Left ventricle myocardium inferior (tissue), 1 donor: ENCODE results near the gene PITPNM2. TPM values are rescaled to one million over a fixed set of nuclear protein-coding genes. Genes with fewer than 3 reads are reported as not detected.

ENCODE experiments used
- DNase-seq: peaks from one replicate; pipeline ENCODE4 v3.0.0-alpha.2; 2020
- H3K27ac ChIP-seq: fragments of 200-600 bp; replicated peaks from 2 replicates; pipeline ENCODE4 v1.8.0; 2021
- H3K27me3 ChIP-seq: fragments of 200-600 bp; 2 replicates; pipeline ENCODE4 v1.8.0; 2021; ENCODE audit warnings: low read depth
- H3K36me3 ChIP-seq: fragments of 200-600 bp; 2 replicates; pipeline ENCODE4 v1.8.0; 2021
- H3K4me1 ChIP-seq: fragments of 200-600 bp; 2 replicates; pipeline ENCODE4 v1.8.0; 2021
- H3K4me3 ChIP-seq: fragments of 200-600 bp; 2 replicates; pipeline ENCODE4 v1.8.0; 2021; ENCODE audit warnings: mild to moderate bottlenecking, moderate library complexity
- H3K9me3 ChIP-seq: fragments of 200-600 bp; replicated peaks from 2 replicates; pipeline ENCODE4 v1.8.0; 2021
- intact Hi-C: fragments of 100-400 bp; cut with micrococcal nuclease; formaldehyde crosslinking; loops from one replicate; pipeline ENCODE4 v1.11.0; 2022
- long read RNA-seq: library from polyadenylated mRNA; unstranded; transcript quantifications from one replicate; pipeline ENCODE4 v2.0.0, GENCODE V29; 2021
- total RNA-seq: library from RNA; stranded (reverse); fragmentation: NEBNext Ultra II Directional; extraction: Animal tissue kit (Norgen Biotek cat#: 25700); gene quantifications from one replicate; pipeline ENCODE4 v1.2.1, GENCODE V29; 2021
- TF ChIP-seq, protein P1 (sequence below): fragments of 200-600 bp; IDR thresholded peaks from 2 replicates; pipeline ENCODE4 v1.8.0; 2021; ENCODE audit warnings: antibody characterized with exemption, mild to moderate bottlenecking, borderline replicate concordance
- donor health status: DM: no; HTN: yes; CAD: no; lungs with severe emphysema.

The PITPNM2 gene
- total RNA-seq, result 18.4 TPM
- long read RNA-seq, partial matches to known transcripts, result 5 of 26 reads
- long read RNA-seq, other reads (novel, unspliced or antisense), result 21 of 26 reads

DNA sequence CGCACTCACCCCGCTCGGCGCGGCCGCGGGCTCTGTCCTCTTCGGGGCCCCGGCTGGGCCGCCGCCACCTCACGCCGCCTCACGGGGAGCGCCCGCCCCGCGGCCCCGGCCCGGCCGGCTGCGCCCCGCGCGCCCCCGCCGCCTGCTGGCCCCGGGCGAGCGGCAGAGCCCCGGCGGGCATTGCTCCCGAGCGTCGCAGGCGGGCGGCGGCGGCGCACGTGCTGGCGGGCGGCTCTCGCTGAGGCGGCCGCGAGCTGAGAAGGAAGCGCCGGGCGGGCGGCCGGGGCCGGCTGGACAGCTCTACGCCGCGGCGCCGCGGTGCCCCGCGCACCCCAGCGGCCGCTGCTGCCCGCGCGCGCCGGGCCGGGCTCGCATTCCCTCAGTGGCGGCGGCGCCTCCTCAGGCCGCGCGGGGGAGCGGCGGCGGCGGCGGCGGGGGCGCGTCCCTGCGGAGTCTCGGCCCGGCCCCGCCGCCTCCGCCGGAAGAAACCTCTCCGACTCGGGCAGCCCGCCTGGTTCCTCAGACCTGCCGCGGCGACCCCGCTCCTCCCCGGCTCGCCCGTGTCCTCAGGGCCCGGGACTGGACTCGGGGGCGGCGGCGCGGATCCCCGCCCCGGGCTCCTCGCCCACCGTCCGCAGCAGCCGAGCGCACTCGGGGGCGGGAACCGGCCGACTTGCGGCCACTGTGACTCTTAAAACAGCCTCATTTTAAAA, at the start of gene PITPNM2:
TSS of gene PITPNM2 (minus strand) at position 347 of the 713 bp plus-strand sequence. CDS start 116,500 bp downstream, outside the sequence.
- Histone ChIP-seq H3K4me3 (peak within 1 kb of the TSS; percentile 92), H3K36me3 (peaks cover 8% of the 10 kb centered on the region), H3K9me3 (no peaks in the 10 kb centered on the region), H3K27ac (peak within 1 kb of the TSS; percentile 89), H3K27me3 (no peaks in the 10 kb centered on the region), H3K4me1 (peaks cover 41% of the 10 kb centered on the region)
- TF ChIP-seq, protein P1, sequence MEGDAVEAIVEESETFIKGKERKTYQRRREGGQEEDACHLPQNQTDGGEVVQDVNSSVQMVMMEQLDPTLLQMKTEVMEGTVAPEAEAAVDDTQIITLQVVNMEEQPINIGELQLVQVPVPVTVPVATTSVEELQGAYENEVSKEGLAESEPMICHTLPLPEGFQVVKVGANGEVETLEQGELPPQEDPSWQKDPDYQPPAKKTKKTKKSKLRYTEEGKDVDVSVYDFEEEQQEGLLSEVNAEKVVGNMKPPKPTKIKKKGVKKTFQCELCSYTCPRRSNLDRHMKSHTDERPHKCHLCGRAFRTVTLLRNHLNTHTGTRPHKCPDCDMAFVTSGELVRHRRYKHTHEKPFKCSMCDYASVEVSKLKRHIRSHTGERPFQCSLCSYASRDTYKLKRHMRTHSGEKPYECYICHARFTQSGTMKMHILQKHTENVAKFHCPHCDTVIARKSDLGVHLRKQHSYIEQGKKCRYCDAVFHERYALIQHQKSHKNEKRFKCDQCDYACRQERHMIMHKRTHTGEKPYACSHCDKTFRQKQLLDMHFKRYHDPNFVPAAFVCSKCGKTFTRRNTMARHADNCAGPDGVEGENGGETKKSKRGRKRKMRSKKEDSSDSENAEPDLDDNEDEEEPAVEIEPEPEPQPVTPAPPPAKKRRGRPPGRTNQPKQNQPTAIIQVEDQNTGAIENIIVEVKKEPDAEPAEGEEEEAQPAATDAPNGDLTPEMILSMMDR, result peak; percentile 41
- intact Hi-C loops, result loop anchor here (10.0 kb wide), 1 partner anchor 106 kb away; no protein-coding TSS in a partner anchor
- peak; percentile 70 for DNase-seq

DNA sequence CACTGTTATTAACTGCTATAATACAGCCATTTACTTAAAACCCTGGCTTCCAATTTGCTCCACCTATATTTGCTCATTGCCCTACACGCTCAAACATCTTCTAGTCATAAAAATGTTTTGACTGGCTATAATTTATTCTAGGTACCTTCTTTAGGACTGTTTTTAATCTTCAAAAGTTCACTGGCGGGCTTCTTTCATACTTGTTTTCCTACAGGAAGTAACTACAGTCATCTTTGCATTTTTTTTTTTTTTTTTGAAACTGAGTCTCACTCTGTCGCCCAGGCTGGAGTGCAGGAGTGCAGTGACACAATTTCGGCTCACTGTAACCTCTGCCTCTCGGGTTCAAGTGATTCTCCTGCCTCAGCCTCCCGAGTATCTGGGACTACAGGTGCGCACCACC, 49.5 kb upstream of the PITPNM2 start:
- Histone ChIP-seq H3K4me1 (no peaks in the 10 kb centered on the region), H3K36me3 (peaks cover 55% of the 10 kb centered on the region), H3K4me3 (no peak overlapping the region), H3K27ac (no peak overlapping the region), H3K27me3 (no peaks in the 10 kb centered on the region), H3K9me3 (no peaks in the 10 kb centered on the region)
- no peak for DNase-seq
- intact Hi-C loops, result no loop called here
- TF ChIP-seq, protein P1, result no peak

DNA sequence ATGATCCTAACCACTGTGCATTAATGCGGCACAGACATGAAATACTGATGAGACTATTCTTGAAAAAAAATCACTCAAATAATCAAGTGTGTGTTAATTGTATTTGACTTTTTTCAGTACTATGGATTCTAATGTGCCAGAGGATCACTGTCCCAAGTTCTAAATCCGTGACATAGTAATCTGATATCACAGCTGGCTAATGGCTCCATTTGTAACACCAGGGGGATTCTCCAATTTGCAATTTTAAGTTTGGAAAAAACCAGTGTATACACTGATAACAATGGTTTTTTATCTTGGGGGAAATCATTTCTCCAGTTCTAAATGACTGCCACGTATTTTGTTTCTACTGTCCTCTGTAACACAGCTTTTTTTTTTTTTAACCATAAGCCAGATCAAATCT, 49.0 kb upstream of the PITPNM2 start:
- TF ChIP-seq, protein P1, result no peak
- no peaks in the 10 kb centered on the region for H3K9me3 ChIP-seq
- intact Hi-C loops, result no loop called here
- H3K27me3 ChIP-seq, result no peaks in the 10 kb centered on the region
- H3K36me3 ChIP-seq, result peaks cover 52% of the 10 kb centered on the region
- no peaks in the 10 kb centered on the region for H3K4me1 ChIP-seq
- no peak overlapping the region for H3K4me3 ChIP-seq
- no peak for DNase-seq
- H3K27ac ChIP-seq, result no peak overlapping the region

DNA sequence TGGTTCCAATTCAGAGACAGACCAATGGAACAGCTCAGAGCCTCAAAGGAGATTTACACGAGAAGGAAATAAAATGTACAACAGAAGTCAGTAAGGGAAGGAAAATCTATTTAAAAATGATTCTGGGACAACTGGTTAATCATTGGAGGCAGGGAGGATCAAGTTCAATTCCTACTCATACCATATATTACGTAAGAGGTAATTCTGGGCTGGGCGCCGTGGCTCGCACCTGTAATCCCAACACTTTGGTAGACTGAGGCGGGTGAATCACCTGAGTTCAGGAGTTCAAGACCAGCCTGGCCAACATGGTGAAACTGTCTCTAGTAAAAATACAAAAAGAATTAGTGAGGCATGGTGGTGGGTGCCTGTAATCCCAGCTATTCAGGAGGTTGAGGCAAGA, 36.7 kb upstream of the PITPNM2 start:
- H3K9me3 ChIP-seq, result no peaks in the 10 kb centered on the region
- DNase-seq, result no peak
- TF ChIP-seq, protein P1, result no peak
- no peak overlapping the region for H3K4me3 ChIP-seq
- intact Hi-C loops, result no loop called here
- H3K36me3 ChIP-seq, result peaks cover 53% of the 10 kb centered on the region
- no peaks in the 10 kb centered on the region for H3K27me3 ChIP-seq
- H3K27ac ChIP-seq, result no peak overlapping the region
- no peaks in the 10 kb centered on the region for H3K4me1 ChIP-seq

DNA sequence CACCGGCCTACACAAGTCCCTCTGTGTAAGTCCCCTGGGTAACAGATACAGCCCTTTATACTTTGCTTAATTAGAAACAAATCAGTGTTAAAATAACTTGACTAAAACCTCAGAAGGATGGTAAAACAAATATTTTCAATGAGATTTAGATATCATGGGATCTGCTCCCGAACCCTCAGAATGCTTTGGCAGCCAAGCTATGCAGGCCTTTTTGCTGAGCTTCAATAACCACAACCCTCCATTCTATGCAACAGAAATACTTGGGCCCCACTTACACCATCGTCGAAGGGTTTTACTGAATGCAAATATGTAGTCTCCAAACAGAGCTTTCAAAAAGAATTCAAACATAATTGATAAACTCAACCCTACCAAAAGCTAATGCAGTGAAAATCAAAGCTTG, 29.3 kb upstream of the PITPNM2 start:
- intact Hi-C loops, result no loop called here
- no peaks in the 10 kb centered on the region for H3K4me1 ChIP-seq
- no peaks in the 10 kb centered on the region for H3K9me3 ChIP-seq
- H3K27me3 ChIP-seq, result no peaks in the 10 kb centered on the region
- DNase-seq, result no peak
- TF ChIP-seq, protein P1, result no peak
- peaks cover 59% of the 10 kb centered on the region for H3K36me3 ChIP-seq
- no peak overlapping the region for H3K27ac ChIP-seq
- no peak overlapping the region for H3K4me3 ChIP-seq
